Activated CD8-positive, alpha-beta memory T cell treated with anti-CD3 and anti-CD28 coated beads, Interleukin-2, amount 50 U/mL, for 24 hours (primary cell): ENCODE results near the gene SLC44A5.
"Not testable (repeated sequence)": the region's sequence is repeated elsewhere in the genome, so short reads cannot be mapped to it uniquely, and the experiment has no call there.

ENCODE experiments used
- DNase-seq: peaks from one replicate; pipeline ENCODE4 v3.0.0-alpha.2; 2020; ENCODE audit errors: extremely low read depth

The SLC44A5 gene

GRCh38 chr1:75274920-75275506 is 335.9 kb downstream of the SLC44A5 start:
- no peak for DNase-seq

- no peak for DNase-seq
Observed at GRCh38 chr1:75273110-75273509, 337.8 kb downstream of the SLC44A5 start.

DNA sequence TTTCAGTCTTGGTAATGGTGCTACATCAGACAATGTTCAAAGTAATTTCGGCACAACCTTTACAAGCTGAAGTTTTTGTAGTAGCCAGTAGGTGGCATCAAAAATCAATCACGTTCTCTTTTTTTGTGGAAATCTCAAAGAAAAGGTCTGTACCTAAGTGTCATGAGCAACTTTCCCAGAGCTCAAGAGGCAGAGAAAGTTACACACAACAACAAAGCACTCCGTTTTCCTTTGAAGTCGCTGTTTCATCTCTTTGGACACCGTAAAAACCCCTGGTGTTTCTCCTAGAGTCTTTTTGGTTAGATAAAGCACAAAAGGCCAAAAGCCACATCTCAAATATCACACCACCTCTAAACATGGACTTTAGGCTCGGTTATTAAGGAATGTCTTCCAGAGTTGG is 345.1 kb downstream of the SLC44A5 start:
- DNase-seq: no peak

- DNase-seq: no peak
Observed at GRCh38 chr1:75264112-75264511, 346.8 kb downstream of the SLC44A5 start.

GRCh38 chr1:75263616-75264015 is 347.3 kb downstream of the SLC44A5 start:
- DNase-seq: not testable (repeated sequence)

DNA sequence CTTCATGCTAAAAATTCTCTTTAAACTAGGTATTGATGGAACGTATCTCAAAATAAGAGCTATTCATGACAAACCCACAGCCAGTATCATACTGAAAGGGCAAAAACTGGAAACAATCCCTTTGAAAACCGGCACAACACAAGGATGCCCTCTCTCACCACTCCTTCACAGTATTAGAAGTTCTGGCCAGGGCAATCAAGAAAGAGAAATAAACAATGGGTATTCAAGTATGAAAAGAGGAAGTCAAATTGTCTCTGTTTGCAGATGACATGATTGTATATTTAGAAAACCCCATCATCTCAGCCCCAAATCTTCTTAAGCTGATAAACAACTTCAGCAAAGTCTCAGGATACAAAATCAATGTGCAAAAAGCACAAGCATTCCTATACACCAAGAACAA is 349.0 kb downstream of the SLC44A5 start:
- not testable (repeated sequence) for DNase-seq

DNA sequence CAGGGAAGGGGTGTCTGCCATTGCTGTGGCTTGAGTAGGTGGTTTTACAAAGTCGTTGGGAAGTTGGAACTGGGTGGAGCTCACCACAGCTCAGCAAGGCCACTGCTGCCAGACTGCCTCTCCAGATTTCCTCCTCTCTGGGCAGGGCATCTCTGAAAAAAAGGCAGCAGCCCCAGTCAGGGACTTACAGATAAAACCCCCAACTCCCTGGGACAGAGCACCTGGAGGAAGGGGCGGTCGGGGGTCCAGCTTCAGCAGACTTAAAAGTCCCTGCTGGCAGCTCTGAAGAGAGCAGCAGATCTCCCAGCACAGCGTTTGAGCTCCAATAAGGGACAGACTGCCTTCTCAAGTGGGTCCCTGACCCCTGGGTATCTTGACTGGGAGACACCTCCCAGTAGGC is 352.6 kb downstream of the SLC44A5 start:
- DNase-seq: no peak

GRCh38 chr1:75257424-75257823 is 353.5 kb downstream of the SLC44A5 start:
- DNase-seq: no peak

DNA sequence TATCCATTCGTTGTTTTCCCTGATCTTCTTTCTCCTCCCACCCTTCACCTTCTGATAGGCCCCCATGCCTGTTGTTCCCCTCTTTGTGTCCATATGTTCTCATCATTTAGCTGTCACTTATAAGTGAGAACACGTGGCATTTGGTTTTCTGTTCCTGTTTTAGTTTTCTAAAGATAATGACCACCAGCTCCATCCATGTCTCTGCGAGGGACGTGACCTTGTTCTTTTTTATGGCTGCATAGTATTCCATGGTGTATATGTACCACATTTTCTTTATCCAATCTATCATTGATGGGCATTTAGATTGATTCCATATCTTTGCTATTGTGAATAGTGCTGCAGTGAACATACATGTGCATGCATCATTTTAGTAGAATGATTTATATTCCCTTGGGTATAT is 360.8 kb downstream of the SLC44A5 start:
- DNase-seq: not testable (repeated sequence)

- no peak for DNase-seq
Observed at GRCh38 chr1:75245239-75245638, 365.7 kb downstream of the SLC44A5 start.

- DNase-seq: no peak
Observed at GRCh38 chr1:75243124-75243523, 367.8 kb downstream of the SLC44A5 start.

DNA sequence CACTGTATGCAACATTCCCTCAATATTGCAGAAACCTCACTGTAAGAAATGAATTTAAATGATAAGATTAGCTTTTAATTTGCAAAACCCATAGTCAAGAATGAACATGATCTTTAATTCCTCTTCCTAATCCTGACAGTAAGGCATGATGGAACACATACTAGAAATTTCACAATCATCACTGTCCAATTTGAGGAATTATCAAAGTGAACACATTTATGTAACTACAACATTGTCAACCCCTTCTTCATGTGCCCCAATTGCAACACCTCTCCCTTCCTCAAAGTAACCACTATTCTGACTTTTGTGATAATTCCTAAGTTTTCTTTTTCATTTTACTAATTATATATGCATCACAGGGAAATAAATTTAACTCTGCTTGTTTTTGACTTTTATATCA is 373.6 kb downstream of the SLC44A5 start:
- no peak for DNase-seq

DNA sequence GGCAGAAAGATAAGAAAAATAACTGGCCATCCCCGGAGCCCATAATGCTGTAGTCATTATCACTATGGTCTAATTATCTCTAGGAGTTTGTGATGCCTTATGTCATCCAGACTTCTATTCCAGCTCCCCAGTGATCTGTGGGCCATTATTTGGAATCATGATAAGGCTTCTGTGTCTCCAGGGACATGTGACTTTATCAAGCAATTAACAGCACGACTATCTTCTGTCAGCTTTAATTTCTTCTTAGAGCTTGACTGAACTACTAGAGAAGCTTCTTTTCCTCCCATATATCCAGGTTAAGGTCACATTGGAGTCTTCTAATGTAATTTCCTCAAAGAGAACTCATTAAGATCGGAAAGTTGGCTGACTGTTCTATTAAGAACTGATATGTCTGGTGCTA is 376.4 kb downstream of the SLC44A5 start:
- no peak for DNase-seq

DNA sequence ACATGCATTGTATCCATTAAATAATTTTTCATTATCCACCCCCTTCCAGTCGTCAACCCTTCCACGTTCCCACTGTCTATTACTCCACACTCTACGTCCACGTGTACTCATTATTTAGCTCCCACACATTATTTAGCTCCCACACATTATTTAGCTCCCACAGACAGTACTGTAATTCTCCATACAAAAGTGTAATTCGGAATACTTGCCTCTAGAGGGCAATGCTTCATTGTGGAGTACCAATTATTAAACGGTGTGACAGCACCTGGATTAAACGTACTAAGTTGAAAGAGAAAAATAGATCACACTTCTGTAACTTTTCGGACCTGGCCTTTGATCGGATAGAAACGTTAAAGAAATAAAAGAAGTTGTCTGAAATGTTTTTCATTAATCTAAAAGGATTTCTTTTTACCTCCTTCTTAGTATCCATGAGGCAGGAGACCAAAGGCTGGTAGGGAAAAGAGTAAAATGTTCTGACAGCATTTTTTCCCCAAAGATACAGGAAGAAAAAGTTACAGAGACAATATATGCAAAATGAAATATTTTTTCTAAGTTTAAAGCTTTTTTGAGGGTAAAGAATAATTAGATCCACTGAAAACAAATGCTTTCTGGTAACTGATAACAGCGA is 377.5 kb downstream of the SLC44A5 start:
- DNase-seq: no peak

GRCh38 chr1:75220072-75220471 is 390.8 kb downstream of the SLC44A5 start:
- DNase-seq: no peak

DNA sequence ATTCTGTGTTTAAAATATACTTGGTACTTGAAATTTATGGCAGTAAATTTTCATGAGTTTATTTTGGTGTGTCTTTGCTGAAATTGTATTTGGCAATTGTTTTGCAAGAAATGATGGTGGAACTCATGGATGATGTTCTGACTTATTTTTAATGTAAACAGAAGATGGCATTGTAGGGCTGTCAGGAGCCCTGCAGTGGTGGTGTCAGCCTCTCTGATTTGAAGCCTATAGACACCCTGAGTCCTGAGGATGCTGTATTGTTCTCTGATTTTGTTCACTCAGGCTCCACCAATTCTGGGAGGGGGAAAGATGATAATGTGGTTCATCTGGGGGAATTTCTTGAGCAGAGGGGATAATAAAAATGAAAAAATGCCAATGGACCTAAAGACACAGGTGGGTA is 396.9 kb downstream of the SLC44A5 start:
- DNase-seq: no peak

GRCh38 chr1:75211648-75212047 is 399.3 kb downstream of the SLC44A5 start:
- DNase-seq: no peak

- DNase-seq: no peak
Observed at GRCh38 chr1:75208862-75209261, 402.1 kb downstream of the SLC44A5 start.

- no peak for DNase-seq
Observed at GRCh38 chr1:75203415-75204277, 407.3 kb downstream of the SLC44A5 start.

DNA sequence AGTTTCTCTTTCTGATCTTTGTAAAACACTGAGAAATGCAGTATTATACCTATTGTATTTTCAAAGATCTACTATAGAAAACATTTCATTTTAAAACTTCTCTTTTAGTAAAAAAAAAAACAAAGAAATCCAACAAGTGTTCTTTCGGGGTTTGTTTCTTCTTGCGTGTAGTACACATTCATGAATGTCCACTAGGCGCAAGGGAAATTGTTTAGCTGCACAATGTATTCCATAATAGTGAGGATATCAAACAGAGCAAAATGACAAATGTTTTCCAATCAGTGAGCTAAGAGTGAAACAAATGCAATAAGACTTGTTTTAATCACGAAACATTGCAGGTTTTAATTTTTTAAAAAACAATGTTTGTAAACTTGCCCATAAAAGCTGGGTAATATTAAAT is 408.2 kb downstream of the SLC44A5 start:
- DNase-seq: no peak

DNA sequence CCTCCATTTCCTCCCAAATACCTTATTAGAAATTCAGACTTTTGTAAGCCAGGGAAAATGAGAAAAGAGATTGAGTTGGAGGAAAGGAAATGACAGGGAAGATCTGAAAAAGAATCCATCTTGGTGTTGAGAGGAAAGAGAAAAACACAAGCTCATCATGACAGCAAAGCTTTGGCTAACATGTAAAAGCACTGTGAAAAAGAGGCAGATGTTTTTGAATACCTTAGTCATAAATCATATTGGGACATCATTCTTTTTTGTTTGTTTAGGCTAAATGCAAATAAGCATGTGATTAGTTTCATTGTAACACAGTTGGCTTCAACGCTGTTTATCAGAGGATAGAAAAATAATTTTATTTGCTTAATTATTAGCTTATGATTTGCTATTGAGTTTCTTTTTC is 412.2 kb downstream of the SLC44A5 start:
- no peak for DNase-seq

- DNase-seq: no peak
Observed at GRCh38 chr1:75198163-75198562, 412.8 kb downstream of the SLC44A5 start.

GRCh38 chr1:75188892-75189291 is 422.0 kb downstream of the SLC44A5 start:
- DNase-seq: no peak
